ENCODE measurements around the gene TIMP2. TPM values are rescaled to one million over a fixed set of nuclear protein-coding genes. Genes with fewer than 3 reads are reported as not detected.

Gene TIMP2
- total and polyA plus RNA-seq, 2 of the 13 experiments (the other 11 are each of a cell fraction or from before 2014, with no cell fraction given): 3.8 to 8.5 TPM

DNA sequence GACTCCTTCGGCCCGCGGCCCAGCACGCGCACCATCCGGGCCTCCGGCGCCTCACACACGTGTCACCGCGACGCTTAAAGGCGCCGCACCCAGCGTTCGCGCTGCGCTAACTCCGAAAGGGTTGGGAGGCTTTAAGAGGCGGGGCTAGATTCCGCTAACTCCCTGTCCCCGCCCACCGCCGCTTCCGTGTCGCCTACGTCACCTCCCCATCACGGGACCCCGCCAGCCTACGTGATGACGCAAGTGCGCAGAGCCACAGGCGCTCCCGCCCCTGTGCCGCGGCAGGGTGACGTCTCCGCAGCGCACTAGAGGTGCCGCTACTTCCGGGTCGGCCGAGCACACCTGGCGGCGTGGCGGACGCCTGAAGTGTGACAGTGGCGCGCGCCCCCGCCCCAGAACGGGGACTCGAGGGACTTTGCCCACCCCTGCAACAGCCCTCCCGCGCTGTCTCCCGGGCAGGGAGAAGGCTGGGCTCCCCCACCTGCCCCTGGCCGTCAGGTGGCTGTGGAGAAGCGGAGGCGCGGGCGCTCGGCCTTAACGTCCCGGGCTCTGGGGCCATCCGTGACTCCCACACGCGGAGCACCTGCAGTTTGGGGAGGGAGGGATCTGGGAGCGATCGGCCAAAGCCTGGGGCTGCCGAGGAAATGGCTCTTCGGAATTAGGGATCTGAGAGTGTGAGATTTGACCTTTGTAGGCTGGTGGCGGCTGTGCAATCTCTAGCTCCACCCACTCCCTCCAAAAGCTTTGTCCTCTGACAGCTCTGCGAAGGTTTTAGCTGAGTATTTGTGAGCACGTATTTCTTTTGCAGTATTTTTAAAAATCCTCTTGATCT is 84.2 kb downstream of the TIMP2 start, which contains the start of gene USP36 (continued):
- TF ChIP-seq, protein P1, sequence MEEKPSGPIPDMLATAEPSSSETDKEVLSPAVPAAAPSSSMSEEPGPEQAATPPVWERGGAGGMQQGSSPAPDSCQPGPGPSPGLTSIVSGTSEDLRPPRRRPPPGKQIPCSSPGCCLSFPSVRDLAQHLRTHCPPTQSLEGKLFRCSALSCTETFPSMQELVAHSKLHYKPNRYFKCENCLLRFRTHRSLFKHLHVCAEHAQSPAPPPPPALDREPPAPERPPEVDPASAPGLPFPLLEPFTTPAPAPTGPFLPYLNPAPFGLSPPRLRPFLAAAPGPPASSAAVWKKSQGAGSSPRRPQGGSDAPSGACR (CRISPR knock-in tag; IDR thresholded peaks at IDR 0.05): peak; percentile 99
- TF ChIP-seq ZFY (CRISPR knock-in tag; IDR thresholded peaks at IDR 0.05): peak; percentile 97
- TF ChIP-seq SRSF1 (optimal IDR thresholded peaks at IDR 0.05; ENCODE audit: low read depth, low read length): peak; percentile 84
- no peak for TF ChIP-seq ZNF720 (CRISPR knock-in tag; IDR thresholded peaks at IDR 0.05)
- peak; percentile 78; the same call in 1 of the 2 replicates for TF ChIP-seq RBAK (CRISPR knock-in tag; IDR thresholded peaks at IDR 0.05)
- TF ChIP-seq ZBTB7A (CRISPR knock-in tag; IDR thresholded peaks at IDR 0.05): peak; percentile 95
- TF ChIP-seq, protein P2, sequence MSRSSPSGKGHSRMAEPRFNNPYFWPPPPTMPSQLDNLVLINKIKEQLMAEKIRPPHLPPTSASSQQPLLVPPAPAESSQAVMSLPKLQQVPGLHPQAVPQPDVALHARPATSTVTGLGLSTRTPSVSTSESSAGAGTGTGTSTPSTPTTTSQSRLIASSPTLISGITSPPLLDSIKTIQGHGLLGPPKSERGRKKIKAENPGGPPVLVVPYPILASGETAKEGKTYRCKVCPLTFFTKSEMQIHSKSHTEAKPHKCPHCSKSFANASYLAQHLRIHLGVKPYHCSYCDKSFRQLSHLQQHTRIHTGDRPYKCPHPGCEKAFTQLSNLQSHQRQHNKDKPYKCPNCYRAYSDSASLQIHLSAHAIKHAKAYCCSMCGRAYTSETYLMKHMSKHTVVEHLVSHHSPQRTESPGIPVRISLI (CRISPR knock-in tag; IDR thresholded peaks at IDR 0.05; ENCODE audit: borderline replicate concordance): peak; percentile 74
- TF ChIP-seq, protein P3, sequence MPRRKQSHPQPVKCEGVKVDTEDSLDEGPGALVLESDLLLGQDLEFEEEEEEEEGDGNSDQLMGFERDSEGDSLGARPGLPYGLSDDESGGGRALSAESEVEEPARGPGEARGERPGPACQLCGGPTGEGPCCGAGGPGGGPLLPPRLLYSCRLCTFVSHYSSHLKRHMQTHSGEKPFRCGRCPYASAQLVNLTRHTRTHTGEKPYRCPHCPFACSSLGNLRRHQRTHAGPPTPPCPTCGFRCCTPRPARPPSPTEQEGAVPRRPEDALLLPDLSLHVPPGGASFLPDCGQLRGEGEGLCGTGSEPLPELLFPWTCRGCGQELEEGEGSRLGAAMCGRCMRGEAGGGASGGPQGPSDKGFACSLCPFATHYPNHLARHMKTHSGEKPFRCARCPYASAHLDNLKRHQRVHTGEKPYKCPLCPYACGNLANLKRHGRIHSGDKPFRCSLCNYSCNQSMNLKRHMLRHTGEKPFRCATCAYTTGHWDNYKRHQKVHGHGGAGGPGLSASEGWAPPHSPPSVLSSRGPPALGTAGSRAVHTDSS (CRISPR knock-in tag; conservative IDR thresholded peaks at IDR 0.05): no peak; the same call in 1 of the 2 replicates
- TF ChIP-seq, protein P4, sequence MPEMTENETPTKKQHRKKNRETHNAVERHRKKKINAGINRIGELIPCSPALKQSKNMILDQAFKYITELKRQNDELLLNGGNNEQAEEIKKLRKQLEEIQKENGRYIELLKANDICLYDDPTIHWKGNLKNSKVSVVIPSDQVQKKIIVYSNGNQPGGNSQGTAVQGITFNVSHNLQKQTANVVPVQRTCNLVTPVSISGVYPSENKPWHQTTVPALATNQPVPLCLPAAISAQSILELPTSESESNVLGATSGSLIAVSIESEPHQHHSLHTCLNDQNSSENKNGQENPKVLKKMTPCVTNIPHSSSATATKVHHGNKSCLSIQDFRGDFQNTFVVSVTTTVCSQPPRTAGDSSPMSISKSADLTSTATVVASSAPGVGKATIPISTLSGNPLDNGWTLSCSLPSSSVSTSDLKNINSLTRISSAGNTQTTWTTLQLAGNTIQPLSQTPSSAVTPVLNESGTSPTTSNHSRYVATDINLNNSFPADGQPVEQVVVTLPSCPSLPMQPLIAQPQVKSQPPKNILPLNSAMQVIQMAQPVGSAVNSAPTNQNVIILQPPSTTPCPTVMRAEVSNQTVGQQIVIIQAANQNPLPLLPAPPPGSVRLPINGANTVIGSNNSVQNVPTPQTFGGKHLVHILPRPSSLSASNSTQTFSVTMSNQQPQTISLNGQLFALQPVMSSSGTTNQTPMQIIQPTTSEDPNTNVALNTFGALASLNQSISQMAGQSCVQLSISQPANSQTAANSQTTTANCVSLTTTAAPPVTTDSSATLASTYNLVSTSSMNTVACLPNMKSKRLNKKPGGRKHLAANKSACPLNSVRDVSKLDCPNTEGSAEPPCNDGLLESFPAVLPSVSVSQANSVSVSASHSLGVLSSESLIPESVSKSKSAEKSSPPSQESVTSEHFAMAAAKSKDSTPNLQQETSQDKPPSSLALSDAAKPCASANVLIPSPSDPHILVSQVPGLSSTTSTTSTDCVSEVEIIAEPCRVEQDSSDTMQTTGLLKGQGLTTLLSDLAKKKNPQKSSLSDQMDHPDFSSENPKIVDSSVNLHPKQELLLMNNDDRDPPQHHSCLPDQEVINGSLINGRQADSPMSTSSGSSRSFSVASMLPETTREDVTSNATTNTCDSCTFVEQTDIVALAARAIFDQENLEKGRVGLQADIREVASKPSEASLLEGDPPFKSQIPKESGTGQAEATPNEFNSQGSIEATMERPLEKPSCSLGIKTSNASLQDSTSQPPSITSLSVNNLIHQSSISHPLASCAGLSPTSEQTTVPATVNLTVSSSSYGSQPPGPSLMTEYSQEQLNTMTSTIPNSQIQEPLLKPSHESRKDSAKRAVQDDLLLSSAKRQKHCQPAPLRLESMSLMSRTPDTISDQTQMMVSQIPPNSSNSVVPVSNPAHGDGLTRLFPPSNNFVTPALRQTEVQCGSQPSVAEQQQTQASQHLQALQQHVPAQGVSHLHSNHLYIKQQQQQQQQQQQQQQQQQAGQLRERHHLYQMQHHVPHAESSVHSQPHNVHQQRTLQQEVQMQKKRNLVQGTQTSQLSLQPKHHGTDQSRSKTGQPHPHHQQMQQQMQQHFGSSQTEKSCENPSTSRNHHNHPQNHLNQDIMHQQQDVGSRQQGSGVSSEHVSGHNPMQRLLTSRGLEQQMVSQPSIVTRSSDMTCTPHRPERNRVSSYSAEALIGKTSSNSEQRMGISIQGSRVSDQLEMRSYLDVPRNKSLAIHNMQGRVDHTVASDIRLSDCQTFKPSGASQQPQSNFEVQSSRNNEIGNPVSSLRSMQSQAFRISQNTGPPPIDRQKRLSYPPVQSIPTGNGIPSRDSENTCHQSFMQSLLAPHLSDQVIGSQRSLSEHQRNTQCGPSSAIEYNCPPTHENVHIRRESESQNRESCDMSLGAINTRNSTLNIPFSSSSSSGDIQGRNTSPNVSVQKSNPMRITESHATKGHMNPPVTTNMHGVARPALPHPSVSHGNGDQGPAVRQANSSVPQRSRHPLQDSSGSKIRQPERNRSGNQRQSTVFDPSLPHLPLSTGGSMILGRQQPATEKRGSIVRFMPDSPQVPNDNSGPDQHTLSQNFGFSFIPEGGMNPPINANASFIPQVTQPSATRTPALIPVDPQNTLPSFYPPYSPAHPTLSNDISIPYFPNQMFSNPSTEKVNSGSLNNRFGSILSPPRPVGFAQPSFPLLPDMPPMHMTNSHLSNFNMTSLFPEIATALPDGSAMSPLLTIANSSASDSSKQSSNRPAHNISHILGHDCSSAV (CRISPR knock-in tag; IDR thresholded peaks at IDR 0.05; ENCODE audit: borderline replicate concordance): no peak
- peak; percentile 85 for TF ChIP-seq TGIF2 (CRISPR knock-in tag; IDR thresholded peaks at IDR 0.05)
- TF ChIP-seq PHF21A (CRISPR knock-in tag; IDR thresholded peaks at IDR 0.05): peak; percentile 69
- TF ChIP-seq PHF5A (CRISPR knock-in tag; IDR thresholded peaks at IDR 0.05; ENCODE audit: low read depth, unreplicated experiment): peak; percentile 54
- peak; percentile 92 for TF ChIP-seq ZSCAN25 (CRISPR knock-in tag; IDR thresholded peaks at IDR 0.05)
- TF ChIP-seq MTF2 (CRISPR knock-in tag; IDR thresholded peaks at IDR 0.05; ENCODE audit: borderline replicate concordance): no peak; the same call in 1 of the 2 replicates
- TF ChIP-seq, protein P5, sequence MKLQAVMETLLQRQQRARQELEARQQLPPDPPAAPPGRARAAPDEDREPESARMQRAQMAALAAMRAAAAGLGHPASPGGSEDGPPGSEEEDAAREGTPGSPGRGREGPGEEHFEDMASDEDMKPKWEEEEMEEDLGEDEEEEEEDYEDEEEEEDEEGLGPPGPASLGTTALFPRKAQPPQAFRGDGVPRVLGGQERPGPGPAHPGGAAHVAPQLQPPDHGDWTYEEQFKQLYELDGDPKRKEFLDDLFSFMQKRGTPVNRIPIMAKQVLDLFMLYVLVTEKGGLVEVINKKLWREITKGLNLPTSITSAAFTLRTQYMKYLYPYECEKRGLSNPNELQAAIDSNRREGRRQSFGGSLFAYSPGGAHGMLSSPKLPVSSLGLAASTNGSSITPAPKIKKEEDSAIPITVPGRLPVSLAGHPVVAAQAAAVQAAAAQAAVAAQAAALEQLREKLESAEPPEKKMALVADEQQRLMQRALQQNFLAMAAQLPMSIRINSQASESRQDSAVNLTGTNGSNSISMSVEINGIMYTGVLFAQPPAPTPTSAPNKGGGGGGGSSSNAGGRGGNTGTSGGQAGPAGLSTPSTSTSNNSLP (IDR thresholded peaks at IDR 0.05; ENCODE audit: low read depth, low read length): no peak; the same call in 1 of the 2 replicates
